ENCODE results near the gene SLC17A2. TPM values are rescaled to one million over a fixed set of nuclear protein-coding genes. Genes with fewer than 3 reads are reported as not detected.

The SLC17A2 gene
- total RNA-seq, 4 donors from 2014 or later: not detected

GRCh38 chr6:25869840-25870239 lies 60.7 kb downstream of the SLC17A2 start:
- DNase-seq: no peak

GRCh38 chr6:25868436-25869183 lies 61.9 kb downstream of the SLC17A2 start:
- intact Hi-C loops (cut with DNase I; ENCODE audit: low total_unique reads) (no loop called here), in situ Hi-C loops (cut with MboI; ENCODE audit: low pct_ligation_motif_present in 1 of 4, low pct_unique_long_range_greater_than_20kb in 1 of 4, low sequenced_read_pairs in 3 of 4) (no loop called here)
- Histone ChIP-seq H3K27ac (no peak overlapping the region), H3K9me3 (no peaks in the 10 kb centered on the region), H3K4me1 (no peaks in the 10 kb centered on the region), H3K36me3 (no peaks in the 10 kb centered on the region), H3K4me3 (no peak overlapping the region), H3K27me3 (no peaks in the 10 kb centered on the region)
- WGBS, 2 donors (ENCODE audit: low coverage in 1 of 2): 72 to 100% methylated on average over 1 to 3 of the region's 3 CpGs
- no peak for DNase-seq
- TF ChIP-seq POLR2A (IDR thresholded peaks at IDR 0.05): no peak
- TF ChIP-seq CTCF (IDR thresholded peaks at IDR 0.05): no peak
- TF ChIP-seq POLR2AphosphoS5 (IDR thresholded peaks at IDR 0.05): no peak

More at GRCh38 chr6:25869840-25870239, 60.7 kb downstream of the SLC17A2 start:
- Histone ChIP-seq H3K27ac (no peak overlapping the region), H3K36me3 (no peaks in the 10 kb centered on the region), H3K4me1 (no peaks in the 10 kb centered on the region), H3K27me3 (no peaks in the 10 kb centered on the region), H3K9me3 (no peaks in the 10 kb centered on the region), H3K4me3 (no peak overlapping the region)
- in situ Hi-C loops (cut with MboI; ENCODE audit: low pct_ligation_motif_present in 1 of 4, low pct_unique_long_range_greater_than_20kb in 1 of 4, low sequenced_read_pairs in 3 of 4) (no loop called here), intact Hi-C loops (cut with DNase I; ENCODE audit: low total_unique reads) (no loop called here)
- WGBS, 2 donors (ENCODE audit: low coverage in 1 of 2): 42 to 86% methylated on average over 1 of the region's 1 CpG
- TF ChIP-seq CTCF (IDR thresholded peaks at IDR 0.05) (no peak), EP300 (IDR thresholded peaks at IDR 0.05; ENCODE audit: low read depth) (no peak), POLR2AphosphoS5 (IDR thresholded peaks at IDR 0.05) (no peak), POLR2A (IDR thresholded peaks at IDR 0.05) (no peak)

DNA sequence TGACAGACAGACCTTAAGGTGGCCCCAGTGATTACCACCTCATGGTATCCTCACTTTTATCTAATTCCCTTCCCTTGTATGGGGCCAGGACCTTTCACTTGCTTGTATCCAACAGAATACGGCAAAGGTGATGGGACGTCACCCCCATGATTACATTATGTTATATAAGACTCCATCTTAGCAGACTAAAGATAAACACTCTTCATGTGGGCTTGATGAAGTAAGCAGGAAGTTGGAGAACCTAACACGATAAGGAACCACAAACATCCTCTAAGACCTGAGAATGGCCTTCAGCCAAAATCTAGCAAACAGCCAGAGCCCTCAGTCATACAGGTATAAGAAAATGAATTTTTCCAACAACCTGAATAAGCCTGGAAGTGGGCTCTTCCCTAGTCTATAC lies 64.5 kb downstream of the SLC17A2 start:
- Histone ChIP-seq H3K36me3 (no peaks in the 10 kb centered on the region), H3K9me3 (no peaks in the 10 kb centered on the region), H3K4me3 (no peak overlapping the region), H3K27me3 (no peaks in the 10 kb centered on the region), H3K27ac (no peak overlapping the region), H3K4me1 (no peaks in the 10 kb centered on the region)
- in situ Hi-C loops (cut with MboI; ENCODE audit: low pct_ligation_motif_present in 1 of 4, low pct_unique_long_range_greater_than_20kb in 1 of 4, low sequenced_read_pairs in 3 of 4) (no loop called here), intact Hi-C loops (cut with DNase I; ENCODE audit: low total_unique reads) (no loop called here)
- WGBS, 2 donors (ENCODE audit: low coverage in 1 of 2): 67 to 68% methylated on average over 3 of the region's 3 CpGs
- no peak for TF ChIP-seq POLR2A (IDR thresholded peaks at IDR 0.05)
- no peak for TF ChIP-seq POLR2AphosphoS5 (IDR thresholded peaks at IDR 0.05)
- no peak for TF ChIP-seq EP300 (IDR thresholded peaks at IDR 0.05; ENCODE audit: low read depth)
- DNase-seq: no peak

GRCh38 chr6:25863360-25863759 lies 67.1 kb downstream of the SLC17A2 start:
- no peak for TF ChIP-seq CTCF (IDR thresholded peaks at IDR 0.05)
- TF ChIP-seq POLR2AphosphoS5 (IDR thresholded peaks at IDR 0.05): no peak
- no peak for TF ChIP-seq POLR2A (IDR thresholded peaks at IDR 0.05)
- TF ChIP-seq EP300 (IDR thresholded peaks at IDR 0.05; ENCODE audit: low read depth): no peak
- DNase-seq: no peak
- 46 to 53% methylated on average over 2 of the region's 2 CpGs for WGBS, 2 donors (ENCODE audit: low coverage in 1 of 2)
- no peaks in the 10 kb centered on the region for H3K4me1 ChIP-seq
- intact Hi-C loops (cut with DNase I; ENCODE audit: low total_unique reads) (no loop called here), in situ Hi-C loops (cut with MboI; ENCODE audit: low pct_ligation_motif_present in 1 of 4, low pct_unique_long_range_greater_than_20kb in 1 of 4, low sequenced_read_pairs in 3 of 4) (no loop called here)
- H3K36me3 ChIP-seq: no peaks in the 10 kb centered on the region
- H3K27me3 ChIP-seq: no peaks in the 10 kb centered on the region
- H3K4me3 ChIP-seq: no peak overlapping the region
- H3K9me3 ChIP-seq: no peaks in the 10 kb centered on the region
- H3K27ac ChIP-seq: no peak overlapping the region

Other genes with a start within 250 kb of the SLC17A2 start
- 100 to 1,000 TPM in 1 of 4 donors, 10 to 100 TPM in 2, 1 to 10 TPM in 1; 6.0 to 137 (median 62.1) TPM for gene SLC17A4, start 175.9 kb downstream of the SLC17A2 start, total RNA-seq
- gene SLC17A1, start 98.6 kb downstream of the SLC17A2 start, total RNA-seq: not detected
- not detected for gene SLC17A3, start 56.4 kb downstream of the SLC17A2 start, total RNA-seq
- 10 to 100 TPM in 2 of 4 donors, 1 to 10 TPM in 2; 9.4 to 14.4 (median 9.9) TPM for gene TRIM38, start 32.1 kb upstream of the SLC17A2 start, total RNA-seq
- gene HFE, start 156.7 kb upstream of the SLC17A2 start, total RNA-seq: 1 to 10 TPM; 1.6 to 7.8 (median 5.0) TPM